Measurements from ENCODE around the gene LHX4. TPM values are rescaled to one million over a fixed set of nuclear protein-coding genes. Genes with fewer than 3 reads are reported as not detected.

The LHX4 gene
- total and polyA plus RNA-seq, 9 of the 15 experiments (the other 6 are each of a cell fraction or from before 2014, with no cell fraction given): 0.01 to 0.11 (median 0.07) TPM; not detected in 5

DNA sequence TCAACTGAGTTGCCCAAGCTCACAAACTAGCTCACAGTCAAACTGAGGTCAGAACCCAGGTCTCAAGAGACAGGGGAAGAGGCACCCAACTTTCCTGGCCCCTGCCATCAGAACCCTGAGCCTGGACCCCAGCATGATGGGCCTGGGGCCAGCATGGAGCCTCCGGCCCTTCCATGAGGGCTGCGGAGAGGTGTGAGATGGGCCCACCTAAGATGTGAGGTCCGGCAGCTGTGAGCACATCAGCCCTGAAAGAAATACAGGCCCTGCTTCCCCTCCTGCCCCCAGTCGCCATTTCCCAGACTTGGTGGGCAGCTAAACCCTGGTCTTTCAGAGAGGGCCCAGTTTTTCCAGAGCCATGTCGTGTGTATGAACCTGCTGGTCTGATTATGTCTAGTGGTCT is 44.8 kb upstream of the LHX4 start:
- Histone ChIP-seq H3K9me3 (replicated peaks; ENCODE audit: control insufficient read depth, insufficient read depth, low read depth, low read length) (no peaks in the 10 kb centered on the region), H3K9me1 (ENCODE audit: control insufficient read depth, insufficient read depth, low read length) (no peaks in the 10 kb centered on the region), H4K20me1 (replicated peaks; ENCODE audit: control insufficient read depth, insufficient read depth, low read length) (no peaks in the 10 kb centered on the region; the same call in none of the 2 replicates), H3K9ac (ENCODE audit: insufficient read depth in 1 of 2, low read depth in 2 of 2, low read length in 2 of 2) (no peak overlapping the region), H3K4me2 (ENCODE audit: insufficient read depth, low read length) (no peak overlapping the region), H3K79me2 (ENCODE audit: control insufficient read depth, insufficient read depth, low read length) (no peaks in the 10 kb centered on the region), H3K4me1 (replicated peaks in 1 of 2; ENCODE audit: control insufficient read depth in 2 of 2, insufficient read depth in 2 of 2, low read length in 2 of 2) (peaks cover 0 to 14% of the 10 kb centered on the region in 2 experiments; a peak in 3 of 5 replicates), H3K4me3 (no peak overlapping the region), H3K36me3 (ENCODE audit: control insufficient read depth, insufficient read depth, low read length) (peaks cover 3% of the 10 kb centered on the region; the same call in 2 of the 3 replicates), H2AFZ (ENCODE audit: low read depth, low read length) (no peak overlapping the region), H3K27me3 (ENCODE audit: control insufficient read depth in 2 of 2, insufficient read depth in 2 of 2, low read length in 2 of 2) (no peaks in the 10 kb centered on the region), H3K27ac (ENCODE audit: extremely low read depth, low read depth, low read length) (no peak overlapping the region)
- ChIA-PET POLR2A (interaction anchor here (0.6 to 2.0 kb wide), 3 partner anchors 16 to 707 kb away, joined by 3 to 12 read pairs (median 3); no protein-coding TSS in a partner anchor), CTCF (ENCODE audit: low intra/inter-chr PET ratio) (no interaction called here)
- intact Hi-C loops (cut with micrococcal nuclease) (loop anchor here (5.0 kb wide), 1 partner anchor 167 kb away; no protein-coding TSS in a partner anchor), in situ Hi-C loops (cut with MboI) (loop anchor here (5.0 to 10.0 kb wide), 3 partner anchors 62 to 300 kb away; no protein-coding TSS in a partner anchor)
- DNase-seq (ENCODE audit: extremely low read depth in 1 of 4, low spot score in 3 of 4) (no peak), ATAC-seq (no peak), FAIRE-seq (no peak)
- WGBS (ENCODE audit: insufficient coverage, low coverage, missing lambda C conversion rate): 56% methylated on average over 5 of the region's 5 CpGs
- no TSS peak for BruUV-seq (replicated peaks)
- TF ChIP-seq MCM2 (IDR thresholded peaks at IDR 0.05; ENCODE audit: low read depth) (no peak), HNRNPL (IDR thresholded peaks at IDR 0.05; ENCODE audit: low read depth, low read length) (no peak), NELFE (IDR thresholded peaks at IDR 0.05; ENCODE audit: insufficient read depth, insufficient read length) (no peak), ZNF3 (CRISPR knock-in tag; IDR thresholded peaks at IDR 0.05) (no peak), DACH1 (IDR thresholded peaks at IDR 0.05; ENCODE audit: partially characterized antibody) (no peak), U2AF1 (optimal IDR thresholded peaks at IDR 0.05; ENCODE audit: low read depth, low read length) (no peak), ETV1 (tag; conservative IDR thresholded peaks at IDR 0.05; ENCODE audit: low read depth) (no peak), NBN (IDR thresholded peaks at IDR 0.05; ENCODE audit: low read depth) (no peak), ZNF354B (CRISPR knock-in tag; IDR thresholded peaks at IDR 0.05) (no peak), ZNF253 (CRISPR knock-in tag; conservative IDR thresholded peaks at IDR 0.05) (no peak)
- TF ChIP-seq, protein P1, sequence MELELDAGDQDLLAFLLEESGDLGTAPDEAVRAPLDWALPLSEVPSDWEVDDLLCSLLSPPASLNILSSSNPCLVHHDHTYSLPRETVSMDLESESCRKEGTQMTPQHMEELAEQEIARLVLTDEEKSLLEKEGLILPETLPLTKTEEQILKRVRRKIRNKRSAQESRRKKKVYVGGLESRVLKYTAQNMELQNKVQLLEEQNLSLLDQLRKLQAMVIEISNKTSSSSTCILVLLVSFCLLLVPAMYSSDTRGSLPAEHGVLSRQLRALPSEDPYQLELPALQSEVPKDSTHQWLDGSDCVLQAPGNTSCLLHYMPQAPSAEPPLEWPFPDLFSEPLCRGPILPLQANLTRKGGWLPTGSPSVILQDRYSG (tag; conservative IDR thresholded peaks at IDR 0.05; ENCODE audit: low read depth): no peak
- TF ChIP-seq, protein P2, sequence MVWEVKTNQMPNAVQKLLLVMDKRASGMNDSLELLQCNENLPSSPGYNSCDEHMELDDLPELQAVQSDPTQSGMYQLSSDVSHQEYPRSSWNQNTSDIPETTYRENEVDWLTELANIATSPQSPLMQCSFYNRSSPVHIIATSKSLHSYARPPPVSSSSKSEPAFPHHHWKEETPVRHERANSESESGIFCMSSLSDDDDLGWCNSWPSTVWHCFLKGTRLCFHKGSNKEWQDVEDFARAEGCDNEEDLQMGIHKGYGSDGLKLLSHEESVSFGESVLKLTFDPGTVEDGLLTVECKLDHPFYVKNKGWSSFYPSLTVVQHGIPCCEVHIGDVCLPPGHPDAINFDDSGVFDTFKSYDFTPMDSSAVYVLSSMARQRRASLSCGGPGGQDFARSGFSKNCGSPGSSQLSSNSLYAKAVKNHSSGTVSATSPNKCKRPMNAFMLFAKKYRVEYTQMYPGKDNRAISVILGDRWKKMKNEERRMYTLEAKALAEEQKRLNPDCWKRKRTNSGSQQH (CRISPR knock-in tag; IDR thresholded peaks at IDR 0.05): no peak
- TF ChIP-seq, protein P3, sequence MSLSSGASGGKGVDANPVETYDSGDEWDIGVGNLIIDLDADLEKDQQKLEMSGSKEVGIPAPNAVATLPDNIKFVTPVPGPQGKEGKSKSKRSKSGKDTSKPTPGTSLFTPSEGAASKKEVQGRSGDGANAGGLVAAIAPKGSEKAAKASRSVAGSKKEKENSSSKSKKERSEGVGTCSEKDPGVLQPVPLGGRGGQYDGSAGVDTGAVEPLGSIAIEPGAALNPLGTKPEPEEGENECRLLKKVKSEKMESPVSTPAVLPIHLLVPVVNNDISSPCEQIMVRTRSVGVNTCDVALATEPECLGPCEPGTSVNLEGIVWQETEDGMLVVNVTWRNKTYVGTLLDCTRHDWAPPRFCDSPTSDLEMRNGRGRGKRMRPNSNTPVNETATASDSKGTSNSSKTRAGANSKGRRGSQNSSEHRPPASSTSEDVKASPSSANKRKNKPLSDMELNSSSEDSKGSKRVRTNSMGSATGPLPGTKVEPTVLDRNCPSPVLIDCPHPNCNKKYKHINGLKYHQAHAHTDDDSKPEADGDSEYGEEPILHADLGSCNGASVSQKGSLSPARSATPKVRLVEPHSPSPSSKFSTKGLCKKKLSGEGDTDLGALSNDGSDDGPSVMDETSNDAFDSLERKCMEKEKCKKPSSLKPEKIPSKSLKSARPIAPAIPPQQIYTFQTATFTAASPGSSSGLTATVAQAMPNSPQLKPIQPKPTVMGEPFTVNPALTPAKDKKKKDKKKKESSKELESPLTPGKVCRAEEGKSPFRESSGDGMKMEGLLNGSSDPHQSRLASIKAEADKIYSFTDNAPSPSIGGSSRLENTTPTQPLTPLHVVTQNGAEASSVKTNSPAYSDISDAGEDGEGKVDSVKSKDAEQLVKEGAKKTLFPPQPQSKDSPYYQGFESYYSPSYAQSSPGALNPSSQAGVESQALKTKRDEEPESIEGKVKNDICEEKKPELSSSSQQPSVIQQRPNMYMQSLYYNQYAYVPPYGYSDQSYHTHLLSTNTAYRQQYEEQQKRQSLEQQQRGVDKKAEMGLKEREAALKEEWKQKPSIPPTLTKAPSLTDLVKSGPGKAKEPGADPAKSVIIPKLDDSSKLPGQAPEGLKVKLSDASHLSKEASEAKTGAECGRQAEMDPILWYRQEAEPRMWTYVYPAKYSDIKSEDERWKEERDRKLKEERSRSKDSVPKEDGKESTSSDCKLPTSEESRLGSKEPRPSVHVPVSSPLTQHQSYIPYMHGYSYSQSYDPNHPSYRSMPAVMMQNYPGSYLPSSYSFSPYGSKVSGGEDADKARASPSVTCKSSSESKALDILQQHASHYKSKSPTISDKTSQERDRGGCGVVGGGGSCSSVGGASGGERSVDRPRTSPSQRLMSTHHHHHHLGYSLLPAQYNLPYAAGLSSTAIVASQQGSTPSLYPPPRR (CRISPR knock-in tag; IDR thresholded peaks at IDR 0.05; ENCODE audit: borderline replicate concordance): no peak
- TF ChIP-seq, protein P4, sequence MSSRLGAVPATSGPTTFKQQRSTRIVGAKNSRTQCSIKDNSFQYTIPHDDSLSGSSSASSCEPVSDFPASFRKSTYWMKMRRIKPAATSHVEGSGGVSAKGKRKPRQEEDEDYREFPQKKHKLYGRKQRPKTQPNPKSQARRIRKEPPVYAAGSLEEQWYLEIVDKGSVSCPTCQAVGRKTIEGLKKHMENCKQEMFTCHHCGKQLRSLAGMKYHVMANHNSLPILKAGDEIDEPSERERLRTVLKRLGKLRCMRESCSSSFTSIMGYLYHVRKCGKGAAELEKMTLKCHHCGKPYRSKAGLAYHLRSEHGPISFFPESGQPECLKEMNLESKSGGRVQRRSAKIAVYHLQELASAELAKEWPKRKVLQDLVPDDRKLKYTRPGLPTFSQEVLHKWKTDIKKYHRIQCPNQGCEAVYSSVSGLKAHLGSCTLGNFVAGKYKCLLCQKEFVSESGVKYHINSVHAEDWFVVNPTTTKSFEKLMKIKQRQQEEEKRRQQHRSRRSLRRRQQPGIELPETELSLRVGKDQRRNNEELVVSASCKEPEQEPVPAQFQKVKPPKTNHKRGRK (tag; IDR thresholded peaks at IDR 0.05): no peak

Measured in K562 (cell line).